K562 (cell line): ENCODE measurements around the gene NEDD4L. TPM values are rescaled to one million over a fixed set of nuclear protein-coding genes. Genes with fewer than 3 reads are reported as not detected.

ENCODE experiments used
- ATAC-seq: fragments of 200-7000 bp; cut with Tn5 transposase; 3 replicates; pipeline ENCODE4 v1.9.1; 2020; ENCODE audit warnings: moderate library complexity
- BruUV-seq: library from RNA; stranded (reverse); fragments of 400-500 nt; replicated peaks from 2 replicates; lab custom pipeline; 2021; lab: Mats Ljungman, UMichigan
- CTCF ChIA-PET: fragments of 300-600 bp; formaldehyde crosslinking; extraction: SDS; loops from one replicate; lab custom pipeline; 2021; ENCODE audit warnings: low intra/inter-chr PET ratio; lab: Yijun Ruan, JAX
- POLR2A ChIA-PET: fragments of 300-600, 350-650 bp; sonication (Branson Sonifier 250); formaldehyde crosslinking; extraction: SDS; loops from one replicate; lab custom pipeline; 2021; ENCODE audit warnings: antibody characterized with exemption, inconsistent platforms; lab: Yijun Ruan, JAX
- DNase-seq, 4 experiments: peaks; one replicate each; pipeline versions ENCODE4 v3.0.0 to v3.0.0-alpha.2; 2011 to 2018; ENCODE audit warnings: low spot score in 3 of 4, mixed read lengths in 3 of 4; ENCODE audit errors: extremely low read depth in 1 of 4
- FAIRE-seq: peaks from 2 replicates; lab custom pipeline; 2011; peaks lifted over from hg19 to GRCh38; lab: Jason Lieb, UNC
- H2AFZ ChIP-seq: 2 replicates; pipeline ENCODE4 v1.6.0; 2011; ENCODE audit warnings: low read depth, low read length, control low read depth, inconsistent platforms
- H3K27ac ChIP-seq: fragments of 200-600 bp; 3 replicates; pipeline ENCODE4 v1.8.0; 2011; ENCODE audit warnings: low read depth, mild to moderate bottlenecking, control low read depth, inconsistent platforms, low read length, moderate library complexity, mixed read lengths; ENCODE audit errors: extremely low read depth
- H3K27me3 ChIP-seq, 2 experiments: fragments of 300-600 bp in 1 of 2; 2 replicates in 1 of 2; 3 replicates in 1 of 2; pipeline versions ENCODE4 v1.6.0 to v1.8.0; 2011; ENCODE audit warnings: inconsistent platforms in 2 of 2, low read length in 2 of 2, mild to moderate bottlenecking in 1 of 2, mixed read lengths in 1 of 2, moderate library complexity in 1 of 2; ENCODE audit not compliant: control insufficient read depth in 2 of 2, insufficient read depth in 2 of 2
- H3K36me3 ChIP-seq: fragments of 300-600 bp; 3 replicates; pipeline ENCODE4 v1.8.0; 2011; ENCODE audit warnings: mild to moderate bottlenecking, low read length, inconsistent platforms; ENCODE audit not compliant: control insufficient read depth, insufficient read depth
- H3K4me1 ChIP-seq, 2 experiments: fragments of 200-600 bp in 1 of 2; replicated peaks in 1 of 2; 2 replicates in 1 of 2; 3 replicates in 1 of 2; pipeline versions ENCODE4 v1.5.1 to v1.8.0; 2011; ENCODE audit warnings: inconsistent platforms in 2 of 2, low read length in 2 of 2, mild to moderate bottlenecking in 1 of 2, mixed read lengths in 1 of 2, moderate library complexity in 1 of 2; ENCODE audit not compliant: control insufficient read depth in 2 of 2, insufficient read depth in 2 of 2
- H3K4me2 ChIP-seq: 2 replicates; pipeline ENCODE4 v1.6.1; 2011; ENCODE audit warnings: low read length, control low read depth, inconsistent platforms, mixed read lengths; ENCODE audit not compliant: insufficient read depth
- H3K4me3 ChIP-seq: fragments of 200-600 bp; sonication (generic), shearing (Covaris generic); 2 replicates; pipeline ENCODE4 v1.5.1; 2016; ENCODE audit warnings: control low read depth, inconsistent platforms
- H3K79me2 ChIP-seq: fragments of 200-600 bp; 3 replicates; pipeline ENCODE4 v1.8.0; 2011; ENCODE audit warnings: low read length, inconsistent platforms; ENCODE audit not compliant: control insufficient read depth, insufficient read depth
- H3K9ac ChIP-seq, 2 experiments: 2 replicates each; pipeline versions ENCODE4 v1.6.0 to v1.6.1; 2011; ENCODE audit warnings: low read depth in 2 of 2, low read length in 2 of 2, control low read depth in 1 of 2, inconsistent platforms in 1 of 2, mild to moderate bottlenecking in 1 of 2, mixed read lengths in 1 of 2; ENCODE audit not compliant: insufficient read depth in 1 of 2
- H3K9me1 ChIP-seq: one replicate; pipeline ENCODE4 v1.6.0; 2011; ENCODE audit warnings: inconsistent platforms, mild to moderate bottlenecking, low read length, moderate library complexity; ENCODE audit not compliant: control insufficient read depth, insufficient read depth
- H3K9me3 ChIP-seq: replicated peaks from 2 replicates; pipeline ENCODE4 v1.5.1; 2011; ENCODE audit warnings: low read depth, low read length, inconsistent platforms; ENCODE audit not compliant: control insufficient read depth, insufficient read depth
- H4K20me1 ChIP-seq: replicated peaks from 2 replicates; pipeline ENCODE4 v1.6.1; 2011; ENCODE audit warnings: low read length, inconsistent platforms, mixed read lengths; ENCODE audit not compliant: control insufficient read depth, insufficient read depth
- ARID3B ChIP-seq: fragments of 250-450 bp; sonication (Bioruptor Pico); IDR thresholded peaks from 2 replicates; pipeline ENCODE4 v1.4.0; 2020; ENCODE audit warnings: borderline replicate concordance
- CHD4 ChIP-seq: fragments of 200-600 bp; sonication (generic); IDR thresholded peaks from 3 replicates; pipeline ENCODE4 v1.6.1; 2012; ENCODE audit warnings: low read depth, mild to moderate bottlenecking, mixed read lengths, low read length, inconsistent platforms; ENCODE audit not compliant: insufficient read depth, insufficient replicate concordance, poor library complexity, severe bottlenecking
- DNMT1 ChIP-seq: fragments of 450-650 bp; IDR thresholded peaks from 2 replicates; pipeline ENCODE4 v1.6.1; 2016; ENCODE audit warnings: antibody characterized with exemption, mild to moderate bottlenecking
- ETV5 ChIP-seq: sonication (generic); formaldehyde crosslinking; IDR thresholded peaks from 2 replicates; pipeline ENCODE4 v1.4.0; 2020; ENCODE audit warnings: low read depth, mild to moderate bottlenecking, missing genetic modification reagents
- GATAD2A ChIP-seq: fragments of 450-650 bp; IDR thresholded peaks from 2 replicates; pipeline ENCODE4 v1.6.1; 2017
- KAT8 ChIP-seq: fragments of 450-650 bp; IDR thresholded peaks from 2 replicates; pipeline ENCODE4 v1.6.1; 2016; ENCODE audit warnings: low read depth, mild to moderate bottlenecking
- MAFK ChIP-seq: IDR thresholded peaks from 2 replicates; pipeline ENCODE4 v1.6.1; 2011; ENCODE audit warnings: low read length, improper control_type of control experiment
- MTA1 ChIP-seq: fragments of 450-650 bp; IDR thresholded peaks from 2 replicates; pipeline ENCODE4 v1.6.1; 2017; ENCODE audit warnings: borderline replicate concordance
- MYBL2 ChIP-seq, 2 experiments: fragments of 450-650 bp in 1 of 2; sonication (generic) in 1 of 2; formaldehyde crosslinking in 1 of 2; IDR thresholded peaks; 2 replicates each; pipeline versions ENCODE4 v1.6.1 to v1.8.1; 2017 to 2022; ENCODE audit warnings: borderline replicate concordance in 1 of 2, inconsistent platforms in 1 of 2, low read depth in 1 of 2, mild to moderate bottlenecking in 1 of 2, missing genetic modification reagents in 1 of 2, moderate library complexity in 1 of 2
- NBN ChIP-seq: fragments of 450-650 bp; IDR thresholded peaks from 2 replicates; pipeline ENCODE4 v1.6.1; 2016; ENCODE audit warnings: low read depth, mild to moderate bottlenecking
- POLR2AphosphoS2 ChIP-seq: IDR thresholded peaks from 2 replicates; pipeline ENCODE4 v1.6.1; 2012; ENCODE audit warnings: low read length, improper control_type of control experiment
- RFX5 ChIP-seq: IDR thresholded peaks from 2 replicates; pipeline ENCODE4 v1.6.1; 2011; ENCODE audit warnings: low read depth, mild to moderate bottlenecking, improper control_type of control experiment, low read length
- TAF15 ChIP-seq: fragments of 200-400 bp; formaldehyde crosslinking; IDR thresholded peaks from 2 replicates; pipeline ENCODE4 v1.6.1; 2017; ENCODE audit warnings: mild to moderate bottlenecking, low read depth, low read length, moderate library complexity
- TEAD4 ChIP-seq, 2 experiments: sonication (generic) in 1 of 2; formaldehyde crosslinking in 1 of 2; IDR thresholded peaks; 2 replicates each; pipeline versions ENCODE4 v1.6.1 to v1.8.0; 2012 to 2022; ENCODE audit warnings: borderline replicate concordance in 1 of 2, inconsistent platforms in 1 of 2, low read length in 1 of 2, mild to moderate bottlenecking in 1 of 2, missing genetic modification reagents in 1 of 2
- WGBS: fragments of 100-300 bp; shearing (Covaris generic); methylation state at CpG from one replicate; pipeline ENCODE4 v1.1.6; 2016; ENCODE audit warnings: low coverage, mixed read lengths; ENCODE audit not compliant: insufficient coverage; ENCODE audit errors: missing lambda C conversion rate; 5-methylcytosine and 5-hydroxymethylcytosine counted together
- in situ Hi-C: fragments of 300-500 bp; cut with MboI; formaldehyde crosslinking; loops from 4 replicates; pipeline ENCODE4 v1.15.0; 2018; ENCODE audit warnings: inconsistent platforms, mixed read lengths
- intact Hi-C: fragments of 100-400 bp; cut with micrococcal nuclease; formaldehyde crosslinking; loops from 2 replicates; pipeline ENCODE4 v1.14.2; 2022
- polyA plus RNA-seq, 8 experiments: library from polyadenylated mRNA; depleted of rRNA in 4 of 8; stranded (reverse) in 5 of 8; unstranded in 3 of 8; fragments of >200 nt; fragmentation: Nextera tagmentation in 2 of 8; fragmentation: Illumina TruSeq in 1 of 8; extraction: Ambion mirVana in 2 of 8; extraction: Trizol in 1 of 8; gene quantifications; 2 replicates each; pipeline versions ENCODE4 v1.2.1 to v1.2.3, GENCODE V29; 2011 to 2014; ENCODE audit warnings: inconsistent platforms in 1 of 8, missing spikeins in 1 of 8
- total RNA-seq, 7 experiments: library from RNA; depleted of rRNA in 6 of 7; stranded (reverse); fragments of >200 nt in 6 of 7; fragmentation: Illumina TruSeq in 2 of 7; extraction: Trizol in 2 of 7; gene quantifications; 2 replicates each; pipeline versions ENCODE4 v1.2.1 to v1.2.3, GENCODE V29; 2011 to 2021; ENCODE audit warnings: low replicate concordance in 1 of 7
- TF ChIP-seq, protein P1 (sequence below), 2 experiments: fragments of 150-350 bp in 1 of 2; IDR thresholded peaks; 2 replicates each; pipeline ENCODE4 v1.6.1; 2012 to 2016; ENCODE audit warnings: low read depth in 2 of 2, low read length in 2 of 2, mild to moderate bottlenecking in 1 of 2, moderate library complexity in 1 of 2

The NEDD4L gene
- total and polyA plus RNA-seq, 9 of the 15 experiments (the other 6 are each of a cell fraction or from before 2014, with no cell fraction given), result 8.1 to 33.4 (median 19.9) TPM

DNA sequence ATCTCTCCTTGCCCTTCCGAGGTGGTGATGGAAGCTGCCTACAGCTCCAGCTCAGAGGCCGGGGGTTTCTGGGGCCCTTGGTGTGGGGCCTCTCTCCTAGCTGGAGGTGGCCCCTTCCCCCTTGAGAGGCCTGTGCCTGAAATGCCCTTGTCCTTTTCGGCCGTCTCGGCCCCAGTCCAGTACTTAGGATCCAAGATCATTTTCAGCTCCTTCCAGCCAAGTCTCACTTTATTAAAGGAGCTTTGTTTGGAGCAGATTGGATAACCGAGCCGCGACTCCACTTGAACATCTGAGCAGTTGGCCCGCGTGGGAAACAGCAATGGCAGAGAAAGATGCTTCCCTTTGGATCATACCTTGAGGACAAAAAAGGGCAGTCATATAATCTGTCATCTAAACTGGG, 125.0 kb downstream of the NEDD4L start:
- Histone ChIP-seq H3K9me1 (peaks cover 2% of the 10 kb centered on the region), H4K20me1 (0 out of 2 replicates have a peak, but pooled peaks cover 4% of the 10 kb centered on the region), H2AFZ (no peak overlapping the region), H3K4me1 (no peaks in the 10 kb centered on the region), H3K4me3 (no peak overlapping the region), H3K4me2 (no peak overlapping the region), H3K27ac (no peak overlapping the region), H3K27me3 (no peaks in the 10 kb centered on the region), H3K9ac (no peak overlapping the region), H3K9me3 (no peaks in the 10 kb centered on the region), H3K36me3 (no peaks in the 10 kb centered on the region), H3K79me2 (no peaks in the 10 kb centered on the region)
- ATAC-seq (no peak), FAIRE-seq (no peak), DNase-seq (no peak)
- ChIA-PET POLR2A (interaction anchor here (1.2 kb wide), 1 partner anchor 9 kb away, joined by 3 read pairs; no protein-coding TSS in a partner anchor), CTCF (no interaction called here)
- TF ChIP-seq RFX5 (no peak), TEAD4 (IDR thresholded peaks at IDR 0.05; ENCODE audit: low read length) (no peak), TEAD4 (CRISPR knock-in tag; IDR thresholded peaks at IDR 0.05; ENCODE audit: borderline replicate concordance) (no peak), POLR2AphosphoS2 (no peak), DNMT1 (no peak), CHD4 (no peak), NBN (no peak), TAF15 (no peak), MAFK (no peak), ARID3B (CRISPR knock-in tag) (no peak), MTA1 (no peak), KAT8 (no peak), ETV5 (CRISPR knock-in tag) (no peak), MYBL2 (IDR thresholded peaks at IDR 0.05; ENCODE audit: low read depth) (no peak), MYBL2 (CRISPR knock-in tag; IDR thresholded peaks at IDR 0.05; ENCODE audit: borderline replicate concordance) (no peak), GATAD2A (no peak)
- TF ChIP-seq, protein P1, sequence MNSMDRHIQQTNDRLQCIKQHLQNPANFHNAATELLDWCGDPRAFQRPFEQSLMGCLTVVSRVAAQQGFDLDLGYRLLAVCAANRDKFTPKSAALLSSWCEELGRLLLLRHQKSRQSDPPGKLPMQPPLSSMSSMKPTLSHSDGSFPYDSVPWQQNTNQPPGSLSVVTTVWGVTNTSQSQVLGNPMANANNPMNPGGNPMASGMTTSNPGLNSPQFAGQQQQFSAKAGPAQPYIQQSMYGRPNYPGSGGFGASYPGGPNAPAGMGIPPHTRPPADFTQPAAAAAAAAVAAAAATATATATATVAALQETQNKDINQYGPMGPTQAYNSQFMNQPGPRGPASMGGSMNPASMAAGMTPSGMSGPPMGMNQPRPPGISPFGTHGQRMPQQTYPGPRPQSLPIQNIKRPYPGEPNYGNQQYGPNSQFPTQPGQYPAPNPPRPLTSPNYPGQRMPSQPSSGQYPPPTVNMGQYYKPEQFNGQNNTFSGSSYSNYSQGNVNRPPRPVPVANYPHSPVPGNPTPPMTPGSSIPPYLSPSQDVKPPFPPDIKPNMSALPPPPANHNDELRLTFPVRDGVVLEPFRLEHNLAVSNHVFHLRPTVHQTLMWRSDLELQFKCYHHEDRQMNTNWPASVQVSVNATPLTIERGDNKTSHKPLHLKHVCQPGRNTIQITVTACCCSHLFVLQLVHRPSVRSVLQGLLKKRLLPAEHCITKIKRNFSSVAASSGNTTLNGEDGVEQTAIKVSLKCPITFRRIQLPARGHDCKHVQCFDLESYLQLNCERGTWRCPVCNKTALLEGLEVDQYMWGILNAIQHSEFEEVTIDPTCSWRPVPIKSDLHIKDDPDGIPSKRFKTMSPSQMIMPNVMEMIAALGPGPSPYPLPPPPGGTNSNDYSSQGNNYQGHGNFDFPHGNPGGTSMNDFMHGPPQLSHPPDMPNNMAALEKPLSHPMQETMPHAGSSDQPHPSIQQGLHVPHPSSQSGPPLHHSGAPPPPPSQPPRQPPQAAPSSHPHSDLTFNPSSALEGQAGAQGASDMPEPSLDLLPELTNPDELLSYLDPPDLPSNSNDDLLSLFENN (IDR thresholded peaks at IDR 0.05; ENCODE audit: low read depth in 2 of 2, low read length in 2 of 2), result no peak
- BruUV-seq, result no TSS peak
- intact Hi-C loops, result no loop called here
- 67% methylated on average over 8 of the region's 10 CpGs for WGBS
- in situ Hi-C loops, result no loop called here
